Measurements from ENCODE around the gene OR5M10. TPM values are rescaled to one million over a fixed set of nuclear protein-coding genes. Genes with fewer than 3 reads are reported as not detected.
"Not testable (repeated sequence)": the region's sequence is repeated elsewhere in the genome, so short reads cannot be mapped to it uniquely, and the experiment has no call there.

OR5M10 gene
- not detected in 2 replicates for total RNA-seq

GRCh38 chr11:56577621-56578020 lies at the start of gene OR5M10:
OR5M10 (minus strand) TSS chr11:56577721; CDS start chr11:56577721, 0 bp downstream.
- no peak for TF ChIP-seq CTCF (IDR thresholded peaks at IDR 0.05; ENCODE audit: insufficient read depth, low read depth, low read length)
- no peak for DNase-seq (ENCODE audit: low read depth)

GRCh38 chr11:56625946-56626345 lies 48.4 kb upstream of the OR5M10 start:
- DNase-seq (ENCODE audit: low read depth), result no peak
- TF ChIP-seq CTCF (IDR thresholded peaks at IDR 0.05; ENCODE audit: insufficient read depth, low read depth, low read length), result no peak
- no peak overlapping the region for H3K4me3 ChIP-seq (ENCODE audit: low read depth, low read length)

More at GRCh38 chr11:56577621-56578020, at the start of gene OR5M10:
- H3K4me3 ChIP-seq (ENCODE audit: low read depth, low read length), result no peak within 1 kb of the TSS

GRCh38 chr11:56624661-56625110 lies 47.2 kb upstream of the OR5M10 start:
- peak; percentile 13 for DNase-seq (ENCODE audit: low read depth)
- no peak overlapping the region for H3K4me3 ChIP-seq (ENCODE audit: low read depth, low read length)
- peak; percentile 12 for TF ChIP-seq CTCF (IDR thresholded peaks at IDR 0.05; ENCODE audit: insufficient read depth, low read depth, low read length)

- H3K4me3 ChIP-seq (ENCODE audit: low read depth, low read length), result no peak overlapping the region
- DNase-seq (ENCODE audit: low read depth), result no peak
- TF ChIP-seq CTCF (IDR thresholded peaks at IDR 0.05; ENCODE audit: insufficient read depth, low read depth, low read length), result no peak
These were observed 33.7 kb upstream of the OR5M10 start for GRCh38 chr11:56611174-56611573.

- not testable (repeated sequence) for DNase-seq (ENCODE audit: low read depth); H3K4me3 ChIP-seq (ENCODE audit: low read depth, low read length)
These were observed 14.7 kb upstream of the OR5M10 start for GRCh38 chr11:56592088-56592717.

GRCh38 chr11:56558574-56558973 lies 18.9 kb downstream of the OR5M10 start:
- no peak for TF ChIP-seq CTCF (IDR thresholded peaks at IDR 0.05; ENCODE audit: insufficient read depth, low read depth, low read length)
- DNase-seq (ENCODE audit: low read depth), result no peak
- no peak overlapping the region for H3K4me3 ChIP-seq (ENCODE audit: low read depth, low read length)

- H3K4me3 ChIP-seq (ENCODE audit: low read depth, low read length); DNase-seq (ENCODE audit: low read depth): not testable (repeated sequence)
These were observed 22.8 kb downstream of the OR5M10 start for GRCh38 chr11:56554691-56555090.

GRCh38 chr11:56545531-56545930 lies 32.0 kb downstream of the OR5M10 start:
- TF ChIP-seq CTCF (IDR thresholded peaks at IDR 0.05; ENCODE audit: insufficient read depth, low read depth, low read length), result no peak
- DNase-seq (ENCODE audit: low read depth), result no peak
- no peak overlapping the region for H3K4me3 ChIP-seq (ENCODE audit: low read depth, low read length)
